HT1080 (cell line): ENCODE data around the gene IFI16. TPM values are rescaled to one million over a fixed set of nuclear protein-coding genes. Genes with fewer than 3 reads are reported as not detected.
A peak's percentile ranks its signal among the peaks of the same experiment; 100 is the strongest.

Experiments
- DNase-seq: peaks from one replicate; pipeline ENCODE4 v3.0.0-alpha.2; 2015; ENCODE audit warnings: low read depth
- total RNA-seq: library from RNA; depleted of rRNA; stranded (reverse); fragments of >200 nt; shearing (Covaris generic); gene quantifications from 2 replicates; pipeline ENCODE4 v1.2.3, GENCODE V29; 2014

Gene IFI16
- total RNA-seq, 1 experiment from 2014 or later, result 36.3 TPM

- DNase-seq, result no peak
These were observed 49.0 kb downstream of the IFI16 start for GRCh38 chr1:159058751-159059150.

GRCh38 chr1:159065106-159065505 lies 55.4 kb downstream of the IFI16 start:
- no peak for DNase-seq

- no peak for DNase-seq
These were observed 56.4 kb downstream of the IFI16 start for GRCh38 chr1:159066108-159066507.

- no peak for DNase-seq
These were observed 58.3 kb downstream of the IFI16 start for GRCh38 chr1:159067699-159068621.

- peak; percentile 79 for DNase-seq
These were observed 59.2 kb downstream of the IFI16 start for GRCh38 chr1:159068886-159069285.

GRCh38 chr1:159071970-159072582 lies 62.4 kb downstream of the IFI16 start:
- peak; percentile 61 for DNase-seq

GRCh38 chr1:159076438-159077119 lies 66.9 kb downstream of the IFI16 start, which contains the start of gene AIM2:
AIM2 (minus strand) TSS chr1:159076766; CDS start chr1:159073499, 3,267 bp downstream.
- peak; percentile 80 for DNase-seq

GRCh38 chr1:159077120-159077961 lies 67.6 kb downstream of the IFI16 start:
- peak; percentile 94 for DNase-seq

- peak; percentile 8 for DNase-seq
These were observed 69.8 kb downstream of the IFI16 start for GRCh38 chr1:159079525-159079924.

GRCh38 chr1:159081626-159082025 lies 71.9 kb downstream of the IFI16 start:
- no peak for DNase-seq

GRCh38 chr1:159083013-159083412 lies 73.3 kb downstream of the IFI16 start:
- no peak for DNase-seq

GRCh38 chr1:159084152-159084551 lies 74.4 kb downstream of the IFI16 start:
- DNase-seq, result no peak

- DNase-seq, result no peak
These were observed 75.2 kb downstream of the IFI16 start for GRCh38 chr1:159084867-159085266.

- DNase-seq, result peak; percentile 82
These were observed 78.3 kb downstream of the IFI16 start for GRCh38 chr1:159088050-159088449.

GRCh38 chr1:159088546-159089183 lies 79.0 kb downstream of the IFI16 start:
- no peak for DNase-seq

- DNase-seq, result no peak
These were observed 79.6 kb downstream of the IFI16 start for GRCh38 chr1:159089184-159089791.

- DNase-seq, result peak; percentile 74
These were observed 80.8 kb downstream of the IFI16 start for GRCh38 chr1:159090286-159091179.

GRCh38 chr1:159091180-159091560 lies 81.5 kb downstream of the IFI16 start:
- peak; percentile 10 for DNase-seq

GRCh38 chr1:159091607-159092031 lies 81.9 kb downstream of the IFI16 start:
- DNase-seq, result peak; percentile 80
